Islet precursor cell (in vitro differentiated cells): ENCODE measurements around the gene CTNND2.

Source experiments
- DNase-seq: peaks from one replicate; pipeline ENCODE4 v3.0.0-alpha.2; 2018

The CTNND2 gene

GRCh38 chr5:11064763-11065450 lies 839.3 kb downstream of the CTNND2 start:
- no peak for DNase-seq

GRCh38 chr5:11062397-11062796 lies 841.8 kb downstream of the CTNND2 start:
- DNase-seq = no peak

- DNase-seq = no peak
Measured at GRCh38 chr5:11056560-11056959, 847.7 kb downstream of the CTNND2 start.

GRCh38 chr5:11054014-11054413 lies 850.2 kb downstream of the CTNND2 start:
- no peak for DNase-seq

GRCh38 chr5:11052871-11053270 lies 851.4 kb downstream of the CTNND2 start:
- DNase-seq = no peak

GRCh38 chr5:11050596-11051304 lies 853.5 kb downstream of the CTNND2 start:
- no peak for DNase-seq

- DNase-seq = no peak
Measured at GRCh38 chr5:11048760-11049159, 855.5 kb downstream of the CTNND2 start.

- no peak for DNase-seq
Measured at GRCh38 chr5:11047625-11048024, 856.6 kb downstream of the CTNND2 start.

- no peak for DNase-seq
Measured at GRCh38 chr5:11047030-11047429, 857.2 kb downstream of the CTNND2 start.

GRCh38 chr5:11046160-11046559 lies 858.1 kb downstream of the CTNND2 start:
- no peak for DNase-seq

- DNase-seq = no peak
Measured at GRCh38 chr5:11045411-11045810, 858.8 kb downstream of the CTNND2 start.

GRCh38 chr5:11044581-11044980 lies 859.7 kb downstream of the CTNND2 start:
- no peak for DNase-seq

GRCh38 chr5:11043881-11044280 lies 860.4 kb downstream of the CTNND2 start:
- no peak for DNase-seq

- no peak for DNase-seq
Measured at GRCh38 chr5:11040345-11040744, 863.9 kb downstream of the CTNND2 start.

GRCh38 chr5:11038772-11039171 lies 865.5 kb downstream of the CTNND2 start:
- no peak for DNase-seq

GRCh38 chr5:11037941-11038340 lies 866.3 kb downstream of the CTNND2 start:
- DNase-seq = no peak

- DNase-seq = no peak
Measured at GRCh38 chr5:11037080-11037479, 867.2 kb downstream of the CTNND2 start.

- no peak for DNase-seq
Measured at GRCh38 chr5:11030671-11031070, 873.6 kb downstream of the CTNND2 start.

- DNase-seq = no peak
Measured at GRCh38 chr5:11027660-11028059, 876.6 kb downstream of the CTNND2 start.

GRCh38 chr5:11026543-11026942 lies 877.7 kb downstream of the CTNND2 start:
- no peak for DNase-seq

- no peak for DNase-seq
Measured at GRCh38 chr5:11023945-11024344, 880.3 kb downstream of the CTNND2 start.

GRCh38 chr5:11013793-11014192 lies 890.5 kb downstream of the CTNND2 start:
- DNase-seq = no peak

GRCh38 chr5:11012295-11012694 lies 892.0 kb downstream of the CTNND2 start:
- DNase-seq = no peak

- DNase-seq = no peak
Measured at GRCh38 chr5:11010429-11011210, 893.6 kb downstream of the CTNND2 start.
